ENCODE data around the gene RABGAP1L.
"Not testable (repeated sequence)": the region's sequence is repeated elsewhere in the genome, so short reads cannot be mapped to it uniquely, and the experiment has no call there.

The RABGAP1L gene

GRCh38 chr1:174289644-174290310, 130.5 kb downstream of the RABGAP1L start:
- no peak for DNase-seq (ENCODE audit: low read depth in 2 of 2, low spot score in 1 of 2)

GRCh38 chr1:174291059-174291458, 131.7 kb downstream of the RABGAP1L start:
- DNase-seq (ENCODE audit: low read depth in 2 of 2, low spot score in 1 of 2) = no peak

GRCh38 chr1:174296309-174296708, 137.0 kb downstream of the RABGAP1L start:
- no peak for DNase-seq (ENCODE audit: low read depth in 2 of 2, low spot score in 1 of 2)

GRCh38 chr1:174297351-174297750, 138.0 kb downstream of the RABGAP1L start:
- no peak for DNase-seq (ENCODE audit: low read depth in 2 of 2, low spot score in 1 of 2)

- DNase-seq (ENCODE audit: low read depth in 2 of 2, low spot score in 1 of 2) = no peak
Measured at GRCh38 chr1:174301295-174302077, 142.2 kb downstream of the RABGAP1L start.

GRCh38 chr1:174308604-174309003, 149.3 kb downstream of the RABGAP1L start:
- no peak for DNase-seq (ENCODE audit: low read depth in 2 of 2, low spot score in 1 of 2)

- no peak for DNase-seq (ENCODE audit: low read depth in 2 of 2, low spot score in 1 of 2)
Measured at GRCh38 chr1:174309490-174309889, 150.2 kb downstream of the RABGAP1L start.

GRCh38 chr1:174314433-174314832, 155.1 kb downstream of the RABGAP1L start:
- no peak for DNase-seq (ENCODE audit: low read depth in 2 of 2, low spot score in 1 of 2)

GRCh38 chr1:174315239-174315638, 155.9 kb downstream of the RABGAP1L start:
- DNase-seq (ENCODE audit: low read depth in 2 of 2, low spot score in 1 of 2) = no peak

- not testable (repeated sequence) for DNase-seq (ENCODE audit: low read depth in 2 of 2, low spot score in 1 of 2)
Measured at GRCh38 chr1:174320897-174321296, 161.6 kb downstream of the RABGAP1L start.

GRCh38 chr1:174322202-174322862, 163.0 kb downstream of the RABGAP1L start:
- no peak for DNase-seq (ENCODE audit: low read depth in 2 of 2, low spot score in 1 of 2)

GRCh38 chr1:174324493-174324892, 165.2 kb downstream of the RABGAP1L start:
- DNase-seq (ENCODE audit: low read depth in 2 of 2, low spot score in 1 of 2) = no peak

GRCh38 chr1:174324939-174325338, 165.6 kb downstream of the RABGAP1L start:
- DNase-seq (ENCODE audit: low read depth in 2 of 2, low spot score in 1 of 2) = no peak

- no peak for DNase-seq (ENCODE audit: low read depth in 2 of 2, low spot score in 1 of 2)
Measured at GRCh38 chr1:174326278-174326677, 167.0 kb downstream of the RABGAP1L start.

GRCh38 chr1:174333437-174333836, 174.1 kb downstream of the RABGAP1L start:
- DNase-seq (ENCODE audit: low read depth in 2 of 2, low spot score in 1 of 2) = no peak

GRCh38 chr1:174337000-174337681, 177.8 kb downstream of the RABGAP1L start:
- no peak for DNase-seq (ENCODE audit: low read depth in 2 of 2, low spot score in 1 of 2)

- not testable (repeated sequence) for DNase-seq (ENCODE audit: low read depth in 2 of 2, low spot score in 1 of 2)
Measured at GRCh38 chr1:174340404-174340803, 181.1 kb downstream of the RABGAP1L start.

- no peak for DNase-seq (ENCODE audit: low read depth in 2 of 2, low spot score in 1 of 2)
Measured at GRCh38 chr1:174344162-174344561, 184.8 kb downstream of the RABGAP1L start.

GRCh38 chr1:174352117-174352516, 192.8 kb downstream of the RABGAP1L start:
- no peak for DNase-seq (ENCODE audit: low read depth in 2 of 2, low spot score in 1 of 2)

GRCh38 chr1:174352883-174353608, 193.7 kb downstream of the RABGAP1L start:
- DNase-seq (ENCODE audit: low read depth in 2 of 2, low spot score in 1 of 2) = no peak

- no peak for DNase-seq (ENCODE audit: low read depth in 2 of 2, low spot score in 1 of 2)
Measured at GRCh38 chr1:174358344-174358743, 199.0 kb downstream of the RABGAP1L start.
